Bronchial epithelial cell (primary cell): Measurements from ENCODE around the gene TMEM150B. TPM values are rescaled to one million over a fixed set of nuclear protein-coding genes. Genes with fewer than 3 reads are reported as not detected.

Source experiments
- DNase-seq: peaks from one replicate; pipeline ENCODE4 v3.0.0-alpha.2; 2010; ENCODE audit warnings: low read depth
- FAIRE-seq: peaks from 2 replicates; lab custom pipeline; 2011; peaks lifted over from hg19 to GRCh38; lab: Jason Lieb, UNC
- H3K27me3 ChIP-seq: 2 replicates; pipeline ENCODE4 v1.5.1; 2011; ENCODE audit warnings: low read length; ENCODE audit not compliant: control insufficient read depth, insufficient read depth
- H3K36me3 ChIP-seq: 2 replicates; pipeline ENCODE4 v1.5.1; 2011; ENCODE audit warnings: low read length; ENCODE audit not compliant: control insufficient read depth, insufficient read depth
- H3K4me3 ChIP-seq: 2 replicates; pipeline ENCODE4 v1.5.1; 2011; ENCODE audit warnings: mild to moderate bottlenecking, low read depth, low read length, control low read depth
- CTCF ChIP-seq: IDR thresholded peaks from 2 replicates; pipeline ENCODE4 v1.5.1; 2011; ENCODE audit warnings: mild to moderate bottlenecking, moderate library complexity, low read length, control low read depth, inconsistent platforms; ENCODE audit not compliant: insufficient read depth, severe bottlenecking
- total RNA-seq: library from RNA; depleted of rRNA; stranded (reverse); fragments of >200 nt; gene quantifications from 2 replicates; pipeline ENCODE4 v1.2.1, GENCODE V29; 2014

Gene TMEM150B
- total RNA-seq, 1 donor from 2014 or later = not detected

GRCh38 chr19:55312621-55313512 lies 12.3 kb downstream of the TMEM150B start:
- no peak overlapping the region for H3K4me3 ChIP-seq
- FAIRE-seq (no peak), DNase-seq (no peak)
- no peaks in the 10 kb centered on the region for H3K27me3 ChIP-seq
- no peaks in the 10 kb centered on the region for H3K36me3 ChIP-seq
- no peak for TF ChIP-seq CTCF

- no peak for TF ChIP-seq CTCF
- FAIRE-seq (no peak), DNase-seq (no peak)
- H3K36me3 ChIP-seq = no peaks in the 10 kb centered on the region
- H3K4me3 ChIP-seq = no peak overlapping the region
- no peaks in the 10 kb centered on the region for H3K27me3 ChIP-seq
Observed at GRCh38 chr19:55311797-55312196, 13.3 kb downstream of the TMEM150B start.

GRCh38 chr19:55311397-55311796 lies 13.7 kb downstream of the TMEM150B start:
- TF ChIP-seq CTCF = no peak
- FAIRE-seq = no peak
- H3K4me3 ChIP-seq = no peak overlapping the region

GRCh38 chr19:55310498-55310897 lies 14.6 kb downstream of the TMEM150B start:
- H3K4me3 ChIP-seq = no peak overlapping the region
- DNase-seq (no peak), FAIRE-seq (no peak)
- TF ChIP-seq CTCF = no peak
- H3K36me3 ChIP-seq = no peaks in the 10 kb centered on the region
- no peaks in the 10 kb centered on the region for H3K27me3 ChIP-seq

More at GRCh38 chr19:55311397-55311796, 13.7 kb downstream of the TMEM150B start:
- DNase-seq = no peak
- Histone ChIP-seq H3K36me3 (no peaks in the 10 kb centered on the region), H3K27me3 (no peaks in the 10 kb centered on the region)

GRCh38 chr19:55309448-55309847 lies 15.7 kb downstream of the TMEM150B start:
- no peaks in the 10 kb centered on the region for H3K27me3 ChIP-seq
- H3K36me3 ChIP-seq = no peaks in the 10 kb centered on the region
- no peak for DNase-seq
- no peak for FAIRE-seq
- H3K4me3 ChIP-seq = no peak overlapping the region
- no peak for TF ChIP-seq CTCF

- no peak for TF ChIP-seq CTCF
- no peak for FAIRE-seq
- Histone ChIP-seq H3K4me3 (no peak overlapping the region), H3K36me3 (no peaks in the 10 kb centered on the region), H3K27me3 (no peaks in the 10 kb centered on the region)
- no peak for DNase-seq
Observed at GRCh38 chr19:55308281-55308680, 16.9 kb downstream of the TMEM150B start.
